HG02571 (cell line): Measurements from ENCODE around the gene CEP68.
A peak's percentile ranks its signal among the peaks of the same experiment; 100 is the strongest.

ENCODE experiments used
- ATAC-seq: cut with Tn5 transposase; IDR thresholded peaks from one replicate; pipeline ENCODE4 v1.9.1; 2021; ENCODE audit warnings: mild to moderate bottlenecking, moderate library complexity; ENCODE audit not compliant: unreplicated experiment

Gene CEP68

DNA sequence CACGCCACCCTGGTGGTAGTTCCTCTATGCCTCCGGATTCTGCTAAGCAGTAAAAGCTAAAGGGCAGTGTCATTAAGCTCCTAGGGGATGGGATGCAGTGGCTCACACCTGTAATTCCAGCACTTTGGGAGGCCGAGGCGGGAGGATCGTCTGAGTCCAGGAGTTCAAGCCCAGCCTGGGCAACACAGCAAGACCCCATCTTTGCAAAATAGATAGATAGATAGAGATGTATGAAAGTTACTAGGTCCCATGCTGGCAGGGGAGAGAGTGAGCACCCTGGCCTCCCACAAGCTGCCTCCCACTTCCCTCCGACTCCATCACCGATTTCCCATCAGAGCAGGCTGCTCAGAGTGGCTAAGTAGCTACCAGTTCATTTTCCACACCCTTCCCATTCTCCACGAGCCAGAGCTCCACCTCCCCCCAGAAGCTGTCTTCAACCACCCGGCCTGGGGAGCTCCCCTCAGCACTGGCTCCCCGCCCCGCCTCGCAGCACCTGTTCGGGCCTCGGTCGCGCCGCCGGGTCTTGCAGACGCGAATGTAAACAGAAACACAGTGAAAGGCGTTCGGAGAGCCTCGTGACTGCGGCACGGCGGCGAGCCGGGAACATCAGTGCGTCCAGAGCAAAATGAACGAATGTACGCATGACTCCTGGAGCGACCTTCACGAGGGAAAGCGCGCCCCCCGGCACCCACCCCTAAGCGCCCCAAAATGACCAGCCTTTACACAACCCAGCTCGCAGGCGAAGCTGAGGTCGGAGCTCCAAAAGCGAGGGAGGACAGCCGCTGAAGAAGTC, 598 bp upstream of the CEP68 start:
- peak; percentile 33 for ATAC-seq

DNA sequence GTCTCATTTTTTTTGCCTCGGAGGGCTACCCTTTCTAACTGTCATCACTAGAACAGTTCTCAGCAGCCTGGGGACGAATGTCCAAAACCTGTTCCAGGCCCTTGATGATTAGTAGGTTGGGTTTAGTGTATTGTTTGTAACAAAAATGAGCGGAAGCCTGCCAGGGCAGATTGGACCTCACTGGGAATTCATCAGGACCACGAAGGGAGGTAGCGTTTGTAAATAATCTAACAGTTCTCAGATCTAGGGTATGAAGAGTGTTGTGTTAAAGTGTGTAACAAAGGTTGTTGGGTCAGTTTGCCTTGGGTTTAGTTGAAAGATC, 799 bp downstream of the CEP68 start:
- no peak for ATAC-seq

DNA sequence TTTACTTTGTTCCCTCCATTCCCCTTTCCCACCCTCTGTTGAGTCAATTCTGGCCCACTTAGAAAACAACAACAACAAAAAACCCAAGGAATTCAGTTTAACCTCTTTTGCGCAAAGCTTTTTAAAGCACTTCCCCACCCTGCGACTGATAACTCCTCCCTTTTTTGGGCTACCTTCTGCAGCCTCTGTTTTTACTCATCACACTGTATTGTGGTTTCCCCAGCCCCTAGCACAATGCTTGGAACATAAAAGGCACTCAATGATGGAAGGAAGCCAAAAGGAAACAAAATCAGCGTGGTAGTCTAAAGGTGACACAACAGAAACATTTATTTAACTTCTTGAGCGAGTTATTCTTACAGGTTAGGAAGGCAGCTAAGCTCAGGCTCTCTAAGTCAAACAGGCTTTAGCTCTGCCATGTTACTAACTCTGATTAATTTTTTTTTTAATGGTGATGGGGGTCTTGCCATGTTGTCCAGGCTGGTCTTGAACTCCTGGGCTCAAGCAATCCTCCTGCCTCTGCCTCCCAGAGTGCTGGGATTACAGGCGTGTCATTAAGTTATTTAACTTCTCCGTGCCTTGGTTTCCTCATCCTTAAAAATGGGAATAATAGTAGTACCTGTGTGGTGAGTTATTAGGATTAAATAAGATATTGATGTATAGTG, 1.3 kb downstream of the CEP68 start:
- no peak for ATAC-seq

DNA sequence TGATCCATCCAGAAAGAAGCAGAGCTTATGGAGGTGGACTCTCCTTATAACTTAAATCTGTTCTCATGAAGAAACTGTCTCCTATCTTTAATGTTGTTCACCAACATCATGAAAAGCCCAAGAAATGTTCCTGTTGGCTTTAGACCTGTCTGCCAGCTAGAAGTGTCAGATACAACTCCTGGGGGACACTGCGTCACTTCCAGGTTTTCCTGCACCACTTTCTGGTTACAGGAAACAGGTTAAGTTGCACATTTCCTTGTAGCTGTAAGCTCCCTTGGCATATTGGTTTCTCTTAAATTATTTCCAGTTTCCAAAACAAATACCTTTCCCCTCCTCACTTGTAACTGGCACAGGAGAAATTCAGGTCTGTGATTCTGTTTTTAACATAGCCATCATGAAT, 2.9 kb downstream of the CEP68 start:
- no peak for ATAC-seq

DNA sequence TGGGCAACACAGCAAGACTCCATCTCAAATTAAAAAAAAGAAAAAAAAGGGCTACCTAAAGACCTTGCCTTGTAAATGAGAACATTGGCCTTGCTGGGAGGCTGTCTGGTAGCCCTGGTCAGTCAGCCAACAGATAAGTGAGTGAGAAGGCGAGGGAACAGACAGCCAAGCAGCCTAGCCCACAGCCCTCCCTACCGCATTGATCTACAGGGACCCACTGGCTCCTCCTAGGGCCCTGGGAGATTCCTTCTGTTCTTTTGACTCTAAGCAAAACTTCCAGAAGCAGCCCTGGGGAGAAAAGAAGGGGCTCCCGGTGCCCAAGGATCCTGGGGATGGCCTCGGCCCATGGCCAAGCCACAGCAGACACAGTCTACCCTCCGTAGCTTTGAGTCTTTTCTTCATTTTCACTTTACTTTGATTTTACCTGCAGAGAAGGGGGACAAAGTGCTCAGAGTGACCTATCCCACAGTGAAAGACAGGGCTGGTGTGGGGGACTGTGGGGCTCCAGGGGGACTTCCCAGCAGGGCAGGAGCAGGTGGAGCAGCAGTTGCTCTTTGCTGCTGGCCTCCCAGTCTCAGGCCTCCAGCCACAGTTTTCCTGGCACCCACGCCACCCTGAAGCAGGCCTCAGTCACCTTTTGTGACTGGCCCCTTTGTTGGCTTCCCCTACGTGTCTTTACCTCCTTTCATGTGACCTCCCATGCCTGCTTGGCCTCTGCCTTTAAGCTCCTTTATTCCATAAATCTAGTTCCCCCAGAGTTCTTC, 5.1 kb downstream of the CEP68 start:
- ATAC-seq = no peak

DNA sequence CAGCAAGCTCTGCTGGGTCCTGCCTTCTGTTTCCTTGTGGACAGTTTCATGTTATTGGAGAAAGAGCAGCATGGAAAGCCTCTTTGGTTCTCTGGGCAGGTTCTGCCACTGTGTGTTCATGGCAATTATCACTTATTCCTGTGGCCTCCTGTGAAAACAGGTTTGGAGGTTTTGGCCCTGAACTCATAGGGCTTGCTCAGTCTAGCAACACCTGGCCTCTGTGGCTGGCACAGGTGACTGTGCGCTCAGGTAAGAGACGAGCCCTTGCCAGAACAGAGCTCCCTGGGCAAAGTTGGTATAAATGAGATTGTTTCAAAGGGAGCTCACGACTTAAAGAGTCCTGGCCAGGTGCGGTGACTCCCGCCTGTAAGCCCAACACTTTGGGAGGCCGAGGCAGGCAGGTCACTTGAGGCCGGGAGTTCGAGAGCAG, 5.7 kb downstream of the CEP68 start:
- ATAC-seq = no peak

DNA sequence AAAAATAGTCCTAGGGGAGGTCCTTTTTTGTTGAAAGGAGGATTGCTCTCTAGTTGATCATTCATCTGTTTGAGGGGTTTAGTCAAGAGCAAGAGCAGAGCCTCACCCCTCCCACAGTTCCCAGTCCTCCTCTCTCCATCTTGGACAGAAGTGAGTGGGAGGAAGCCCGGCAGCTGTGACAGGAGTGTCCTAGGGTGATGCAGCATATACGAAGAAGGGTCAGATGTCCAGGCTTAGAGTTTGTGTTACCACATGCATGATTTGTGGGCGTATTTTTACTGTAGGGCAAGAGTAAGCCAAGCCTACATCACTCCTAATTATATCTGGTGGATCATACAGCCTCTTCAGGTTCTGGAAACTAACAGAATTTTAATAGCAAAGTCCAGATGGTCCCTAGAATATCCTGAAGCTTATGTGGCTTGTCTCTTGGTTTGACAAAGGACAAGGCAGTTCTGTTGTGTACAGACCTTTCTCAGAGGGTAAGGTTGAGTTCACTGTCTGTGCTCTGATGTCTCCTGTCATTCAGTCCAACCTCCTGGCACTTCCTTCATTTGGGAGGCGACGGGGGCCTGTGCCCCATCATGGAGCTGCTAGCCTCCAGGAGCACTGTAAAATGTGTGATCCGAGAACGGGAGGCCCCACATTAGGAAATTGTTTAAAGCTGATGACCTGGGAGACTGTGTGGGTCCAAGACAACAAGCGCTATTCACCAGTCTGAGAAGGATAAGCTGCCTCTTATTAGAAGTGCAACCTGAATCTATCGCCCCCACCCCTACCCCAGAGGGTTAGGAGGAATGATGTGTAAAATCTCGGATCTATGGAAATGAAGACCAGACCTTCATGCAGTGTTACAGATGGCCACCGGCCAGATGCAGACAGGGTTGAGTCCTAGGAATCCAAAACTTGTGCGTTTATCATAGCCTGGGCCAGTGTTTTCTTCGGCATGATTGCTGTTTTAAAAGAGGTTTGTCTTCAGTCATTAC, 6.9 kb downstream of the CEP68 start:
- no peak for ATAC-seq

DNA sequence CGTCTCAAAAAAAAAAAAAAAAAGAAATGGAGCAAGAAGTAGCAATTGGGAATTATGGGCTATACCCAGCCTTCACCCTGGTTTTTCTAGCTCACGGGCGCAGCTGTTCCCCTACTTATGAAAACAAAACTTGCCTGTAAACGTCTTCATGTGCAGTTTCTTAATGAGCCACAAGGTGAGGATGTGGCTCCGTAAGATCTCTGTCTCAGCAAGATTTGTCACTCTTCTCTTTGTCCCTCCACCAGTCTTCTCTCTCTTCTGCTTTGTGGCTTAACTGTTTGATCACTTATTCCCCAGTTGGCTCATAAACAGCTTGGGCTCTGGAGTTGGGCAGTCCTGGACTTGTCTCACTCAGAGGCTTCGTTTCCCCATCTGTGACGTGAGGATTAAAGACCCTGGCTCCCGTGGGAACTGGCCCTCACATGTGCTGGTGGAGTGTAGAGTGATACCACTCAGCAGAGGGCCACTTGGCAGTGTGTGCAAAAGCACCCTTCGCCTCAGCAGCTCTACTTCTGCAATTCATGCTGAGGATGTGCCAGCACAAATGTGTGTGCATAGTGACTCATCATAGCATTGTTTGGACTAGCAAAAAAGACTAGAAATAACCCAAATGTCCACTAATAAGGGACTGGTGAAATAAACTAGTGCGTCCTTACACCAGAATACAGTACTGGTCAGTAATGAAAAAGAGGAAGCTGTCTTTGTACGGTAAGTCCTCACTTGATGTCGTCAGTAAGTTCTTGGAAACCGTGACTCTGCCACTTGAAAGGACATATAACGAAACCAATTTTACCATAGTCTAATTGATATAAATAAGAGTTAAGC, 8.7 kb downstream of the CEP68 start:
- ATAC-seq = peak; percentile 78

DNA sequence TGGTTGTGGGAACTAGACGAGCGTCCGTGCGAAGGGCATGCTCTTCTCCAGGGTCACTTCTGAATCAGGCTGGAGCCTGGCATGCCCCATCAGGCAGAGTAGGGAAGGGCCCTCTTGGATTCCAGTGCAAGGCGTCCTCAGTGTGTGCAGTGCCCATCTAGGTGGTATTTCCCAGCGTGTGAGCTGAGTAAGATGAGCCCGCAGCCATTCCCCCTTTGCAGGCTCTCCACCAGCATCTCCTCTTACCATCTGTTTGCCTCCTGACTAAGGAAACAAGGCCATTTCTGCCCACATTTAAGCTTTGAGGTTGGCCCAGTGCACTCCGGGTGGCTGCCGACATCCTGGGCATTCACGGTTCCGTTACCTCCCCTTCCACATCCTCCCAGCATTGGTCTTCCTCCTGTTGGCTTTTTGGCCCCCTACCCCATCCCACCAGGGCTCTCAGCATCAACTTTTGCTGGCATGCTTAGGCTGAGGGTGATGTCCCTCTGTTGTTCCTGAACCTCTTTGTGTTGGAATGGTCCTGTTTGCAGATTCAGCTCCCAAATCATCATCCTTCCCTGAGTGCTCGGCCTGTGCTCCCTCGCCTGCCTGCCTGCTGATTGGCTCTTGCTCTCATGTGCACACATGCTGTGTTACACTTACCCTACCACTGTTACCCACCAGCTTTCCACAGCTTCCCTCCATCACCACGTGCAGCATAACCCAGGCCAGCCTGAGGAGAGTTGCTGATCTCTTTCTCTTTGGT, 11.8 kb downstream of the CEP68 start:
- ATAC-seq = no peak

DNA sequence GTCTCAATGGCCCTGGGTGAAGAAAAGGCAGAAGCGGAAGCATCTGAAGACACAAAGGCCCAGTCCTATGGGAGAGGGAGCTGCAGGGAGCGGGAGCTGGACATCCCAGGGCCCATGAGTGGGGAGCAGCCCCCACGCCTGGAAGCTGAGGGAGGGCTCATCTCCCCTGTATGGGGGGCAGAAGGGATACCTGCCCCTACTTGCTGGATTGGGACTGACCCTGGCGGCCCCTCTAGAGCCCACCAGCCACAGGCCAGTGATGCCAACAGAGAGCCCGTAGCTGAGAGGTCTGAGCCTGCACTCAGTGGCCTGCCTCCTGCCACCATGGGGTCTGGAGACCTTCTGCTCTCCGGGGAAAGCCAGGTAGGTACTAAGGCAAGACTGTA, 13.2 kb downstream of the CEP68 start:
- no peak for ATAC-seq

DNA sequence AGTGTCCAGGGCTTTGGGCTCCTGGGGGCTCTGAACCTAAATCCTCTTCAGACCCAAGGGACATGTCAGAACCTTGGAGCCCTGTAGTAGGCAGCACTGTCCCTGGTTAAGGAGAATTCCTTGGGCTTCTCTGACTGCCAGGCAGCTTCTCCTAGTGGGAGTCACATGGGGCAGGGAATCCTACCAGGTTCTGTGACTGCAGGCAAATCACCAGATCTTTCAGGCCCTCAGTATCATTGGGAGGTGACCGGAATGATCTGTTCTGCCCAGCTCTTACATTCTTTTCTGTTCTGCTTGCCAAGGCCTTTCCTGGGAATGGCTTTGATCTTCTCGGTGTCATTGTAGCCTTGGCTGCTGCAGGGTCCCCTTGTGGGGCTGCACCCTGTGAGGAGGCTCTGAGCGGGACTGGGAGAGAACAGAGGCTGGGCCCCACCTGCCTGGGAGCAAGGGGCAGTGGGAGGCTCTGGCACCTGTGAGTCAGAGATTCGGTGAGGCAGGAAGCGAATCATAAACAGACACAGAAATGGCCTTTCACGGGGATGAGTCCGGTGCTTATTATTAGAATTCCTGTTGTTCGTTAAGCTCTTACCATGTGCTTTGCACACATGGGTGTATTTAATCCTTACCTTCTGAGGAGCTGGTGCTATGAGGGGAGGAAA, 14.1 kb downstream of the CEP68 start:
- ATAC-seq = no peak

DNA sequence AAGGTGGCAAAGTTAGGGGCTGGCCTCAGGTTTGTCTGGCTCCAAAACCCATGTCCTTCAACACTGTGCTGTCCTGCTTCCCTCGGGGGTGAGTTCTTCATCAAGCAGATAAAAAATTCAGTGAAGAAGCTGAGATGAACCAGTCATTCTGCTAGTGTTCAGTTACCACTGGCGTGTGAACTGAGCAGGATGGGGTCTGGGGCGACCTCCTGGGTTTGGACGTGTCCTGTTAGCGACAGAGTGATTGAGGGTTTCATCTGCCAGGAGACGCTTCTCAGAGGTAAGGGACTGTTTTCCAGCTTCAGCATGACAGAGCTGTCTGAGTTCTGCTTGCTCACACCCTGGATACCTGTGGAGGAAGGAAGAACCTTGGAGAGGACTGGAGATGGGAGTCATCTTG, 14.6 kb downstream of the CEP68 start:
- no peak for ATAC-seq

DNA sequence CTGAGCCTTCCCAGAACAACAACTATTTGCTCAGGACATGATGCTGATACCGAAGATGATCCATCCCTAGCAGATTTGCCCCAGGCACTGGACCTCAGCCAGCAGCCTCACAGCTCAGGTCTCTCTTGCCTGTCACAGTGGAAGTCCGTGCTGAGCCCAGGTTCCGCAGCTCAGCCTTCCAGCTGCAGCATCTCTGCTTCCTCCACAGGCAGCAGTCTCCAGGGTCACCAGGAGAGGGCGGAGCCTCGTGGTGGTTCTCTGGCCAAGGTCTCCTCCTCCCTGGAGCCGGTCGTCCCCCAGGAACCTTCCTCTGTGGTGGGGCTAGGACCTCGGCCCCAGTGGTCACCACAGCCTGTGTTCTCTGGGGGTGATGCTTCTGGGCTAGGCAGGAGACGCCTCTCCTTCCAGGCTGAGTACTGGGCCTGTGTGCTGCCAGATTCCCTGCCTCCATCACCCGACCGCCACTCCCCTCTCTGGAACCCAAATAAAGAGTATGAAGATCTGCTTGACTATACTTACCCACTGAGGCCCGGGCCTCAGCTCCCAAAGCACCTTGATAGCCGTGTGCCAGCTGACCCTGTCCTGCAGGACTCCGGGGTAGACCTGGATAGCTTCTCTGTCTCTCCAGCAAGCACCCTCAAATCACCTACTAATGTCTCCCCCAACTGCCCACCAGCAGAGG, 15.4 kb downstream of the CEP68 start:
- no peak for ATAC-seq

DNA sequence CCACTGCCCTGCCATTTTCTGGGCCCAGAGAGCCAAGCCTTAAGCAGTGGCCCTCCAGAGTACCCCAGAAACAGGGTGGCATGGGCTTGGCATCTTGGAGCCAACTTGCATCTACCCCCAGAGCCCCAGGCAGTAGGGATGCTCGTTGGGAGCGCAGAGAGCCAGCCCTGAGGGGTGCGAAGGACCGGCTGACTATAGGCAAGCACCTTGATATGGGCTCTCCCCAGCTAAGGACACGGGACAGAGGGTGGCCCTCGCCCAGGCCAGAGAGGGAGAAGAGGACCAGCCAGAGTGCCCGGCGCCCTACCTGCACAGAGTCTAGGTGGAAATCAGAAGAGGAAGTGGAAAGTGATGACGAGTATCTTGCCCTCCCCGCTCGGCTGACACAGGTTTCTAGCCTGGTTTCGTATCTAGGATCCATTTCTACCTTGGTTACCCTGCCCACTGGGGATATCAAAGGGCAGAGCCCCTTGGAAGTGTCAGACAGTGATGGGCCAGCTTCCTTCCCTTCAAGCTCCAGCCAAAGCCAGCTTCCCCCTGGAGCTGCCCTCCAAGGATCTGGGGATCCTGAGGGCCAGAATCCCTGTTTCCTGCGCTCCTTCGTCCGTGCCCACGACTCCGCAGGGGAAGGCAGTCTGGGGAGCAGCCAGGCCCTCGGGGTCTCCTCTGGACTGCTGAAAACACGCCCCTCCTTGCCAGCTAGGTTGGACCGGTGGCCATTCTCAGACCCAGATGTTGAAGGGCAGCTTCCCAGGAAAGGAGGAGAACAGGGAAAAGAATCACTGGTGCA, 16.2 kb downstream of the CEP68 start:
- no peak for ATAC-seq

DNA sequence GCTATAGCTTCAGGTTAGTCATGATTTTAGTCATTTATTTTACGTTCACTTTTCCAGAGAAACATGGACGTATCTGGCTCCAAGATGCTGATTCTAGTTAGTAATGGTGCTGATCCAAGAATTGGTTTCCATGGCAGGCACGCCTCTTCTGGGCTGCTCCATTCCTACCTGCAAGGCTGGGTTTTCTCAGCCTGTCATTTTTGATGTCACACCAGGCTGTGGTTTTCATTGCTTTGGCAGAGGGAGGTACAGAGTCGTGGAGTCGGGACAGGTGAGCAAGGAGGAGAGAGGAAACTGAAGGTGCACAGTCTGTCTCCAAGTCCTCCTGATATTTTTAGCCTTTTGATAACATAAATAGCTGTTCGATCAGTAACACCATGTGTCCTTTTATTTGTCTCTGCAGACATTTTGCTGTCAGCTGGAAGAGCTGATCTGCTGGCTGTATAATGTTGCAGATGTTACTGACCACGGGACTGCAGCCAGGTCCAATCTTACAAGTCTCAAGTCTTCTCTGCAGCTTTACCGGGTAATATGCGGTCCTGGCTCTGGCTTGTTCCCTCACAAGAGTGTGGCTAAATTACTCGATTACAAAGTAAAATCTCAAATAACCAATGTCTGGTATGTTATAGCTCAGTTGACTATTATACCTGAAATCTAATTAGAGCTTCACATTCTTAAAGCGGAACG, 17.8 kb downstream of the CEP68 start:
- no peak for ATAC-seq

DNA sequence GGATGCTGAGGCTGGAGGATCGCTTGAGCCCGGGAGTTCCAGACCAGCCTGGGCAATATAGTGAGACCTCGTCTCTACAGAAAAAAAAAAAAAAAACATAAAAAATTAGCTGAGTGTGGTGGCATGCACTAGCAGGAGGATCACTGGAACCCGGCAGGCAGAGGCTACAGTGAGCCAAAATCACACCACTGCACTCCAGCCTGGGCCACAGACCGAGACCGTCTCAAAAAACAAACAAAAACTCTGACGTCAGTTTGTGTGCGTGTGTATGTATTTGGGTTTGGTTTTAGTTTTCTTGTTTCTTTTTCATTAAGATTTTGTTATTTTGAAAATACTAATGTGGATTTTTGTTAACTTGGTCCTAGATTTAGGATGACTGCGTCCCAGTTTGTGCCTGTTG, 19.0 kb downstream of the CEP68 start:
- ATAC-seq = no peak
